Vagina (tissue), 2 donors: ENCODE measurements around the gene ZBTB47. TPM values are rescaled to one million over a fixed set of nuclear protein-coding genes. Genes with fewer than 3 reads are reported as not detected.
A peak's percentile ranks its signal among the peaks of the same experiment; 100 is the strongest.

Experiments used
- DNase-seq, 2 donors: peaks; one replicate each; pipeline ENCODE4 v3.0.0-alpha.2; 2017; ENCODE audit errors: extremely low spot score in 2 of 2
- H3K27ac ChIP-seq: fragments of 200-600 bp; sonication (generic); one replicate; pipeline ENCODE4 v1.5.1; 2019
- H3K27me3 ChIP-seq: fragments of 200-600 bp; sonication (generic); one replicate; pipeline ENCODE4 v1.5.1; 2019
- H3K36me3 ChIP-seq, 2 donors: fragments of 200-600 bp; sonication (generic); one replicate each; pipeline ENCODE4 v1.5.1; 2017 to 2019
- H3K4me1 ChIP-seq: fragments of 200-600 bp; sonication (generic); one replicate; pipeline ENCODE4 v1.5.1; 2019
- H3K4me3 ChIP-seq, 2 donors: fragments of 200-600 bp; sonication (generic); 1 replicate in 1 of 2; 2 replicates in 1 of 2; pipeline ENCODE4 v1.5.1; 2016 to 2019
- H3K9me3 ChIP-seq: fragments of 200-600 bp; sonication (generic); one replicate; pipeline ENCODE4 v1.5.1; 2019
- CTCF ChIP-seq, 3 experiments: fragments of 450-650 bp in 2 of 3; fragments of 200-600 bp in 1 of 3; sonication (generic) in 1 of 3; IDR thresholded peaks; one replicate each; pipeline ENCODE4 v1.5.1; 2017 to 2019; ENCODE audit warnings: antibody characterized with exemption in 3 of 3, mild to moderate bottlenecking in 2 of 3, moderate library complexity in 2 of 3
- POLR2A ChIP-seq, 2 donors: fragments of 450-650 bp; IDR thresholded peaks; one replicate each; pipeline ENCODE4 v1.6.1; 2017; ENCODE audit warnings: antibody characterized with exemption in 2 of 2, mild to moderate bottlenecking in 2 of 2, moderate library complexity in 2 of 2
- POLR2AphosphoS5 ChIP-seq, 2 donors: sonication (generic); formaldehyde crosslinking; IDR thresholded peaks; one replicate each; pipeline ENCODE4 v1.9.0; 2017; ENCODE audit warnings: antibody characterized with exemption in 2 of 2, mild to moderate bottlenecking in 2 of 2, low read depth in 1 of 2; ENCODE audit not compliant: insufficient read depth in 1 of 2
- intact Hi-C: fragments of 100-400 bp; cut with DNase I; formaldehyde crosslinking; loops from one replicate; pipeline ENCODE4 v1.15.1; 2023
- total RNA-seq: library from RNA; depleted of rRNA; stranded (reverse); fragments of >200 nt; gene quantifications from one replicate; pipeline ENCODE4 v1.2.3, GENCODE V29; 2016

ZBTB47 gene
- total RNA-seq, 1 donor from 2014 or later: 47.9 TPM

GRCh38 chr3:42662813-42663535, 9.5 kb downstream of the ZBTB47 start:
- no peak overlapping the region for H3K27ac ChIP-seq
- peaks cover 51% of the 10 kb centered on the region for H3K4me1 ChIP-seq
- intact Hi-C loops: no loop called here
- peaks cover 0 to 7% of the 10 kb centered on the region in 2 donors for H3K36me3 ChIP-seq
- no peak for TF ChIP-seq POLR2AphosphoS5 (IDR thresholded peaks at IDR 0.05; ENCODE audit: insufficient read depth in 1 of 2, low read depth in 1 of 2)
- no peak for TF ChIP-seq POLR2A (IDR thresholded peaks at IDR 0.05)
- no peak for TF ChIP-seq CTCF (IDR thresholded peaks at IDR 0.05)
- peak in 1 of 2 donors; percentile 61 for DNase-seq
- H3K4me3 ChIP-seq: no peak overlapping the region
- no peaks in the 10 kb centered on the region for H3K27me3 ChIP-seq
- H3K9me3 ChIP-seq: no peaks in the 10 kb centered on the region

- no peaks in the 10 kb centered on the region for H3K27me3 ChIP-seq
- H3K9me3 ChIP-seq: no peaks in the 10 kb centered on the region
- peaks cover 0 to 1% of the 10 kb centered on the region in 2 donors for H3K36me3 ChIP-seq
- TF ChIP-seq POLR2A (IDR thresholded peaks at IDR 0.05): no peak
- no peak for TF ChIP-seq POLR2AphosphoS5 (IDR thresholded peaks at IDR 0.05; ENCODE audit: insufficient read depth in 1 of 2, low read depth in 1 of 2)
- TF ChIP-seq CTCF (IDR thresholded peaks at IDR 0.05): no peak
- no peak overlapping the region for H3K4me3 ChIP-seq
- peaks cover 49% of the 10 kb centered on the region for H3K4me1 ChIP-seq
- no peak overlapping the region for H3K27ac ChIP-seq
- DNase-seq: peak; percentile 85
- intact Hi-C loops: no loop called here
Observed at GRCh38 chr3:42663581-42664437, 10.3 kb downstream of the ZBTB47 start.

- intact Hi-C loops: no loop called here
Observed at GRCh38 chr3:42664438-42664803, 10.9 kb downstream of the ZBTB47 start.

GRCh38 chr3:42665050-42665878, 11.8 kb downstream of the ZBTB47 start:
- peak in 1 of 2 donors; percentile 86 for DNase-seq
- Histone ChIP-seq H3K36me3 (no peaks in the 10 kb centered on the region), H3K4me1 (peaks cover 41% of the 10 kb centered on the region), H3K27me3 (no peaks in the 10 kb centered on the region), H3K27ac (peak overlapping the region; percentile 49), H3K9me3 (no peaks in the 10 kb centered on the region), H3K4me3 (no peak overlapping the region)
- intact Hi-C loops: no loop called here
- TF ChIP-seq CTCF (IDR thresholded peaks at IDR 0.05) (no peak), POLR2AphosphoS5 (IDR thresholded peaks at IDR 0.05; ENCODE audit: insufficient read depth in 1 of 2, low read depth in 1 of 2) (peak in 1 of 2 donors; percentile 28), POLR2A (IDR thresholded peaks at IDR 0.05) (no peak)

More at GRCh38 chr3:42664438-42664803, 10.9 kb downstream of the ZBTB47 start:
- H3K27ac ChIP-seq: no peak overlapping the region
- peak in 1 of 2 donors; percentile 64 for DNase-seq
- H3K36me3 ChIP-seq: no peaks in the 10 kb centered on the region
- TF ChIP-seq POLR2AphosphoS5 (IDR thresholded peaks at IDR 0.05; ENCODE audit: insufficient read depth in 1 of 2, low read depth in 1 of 2) (no peak), POLR2A (IDR thresholded peaks at IDR 0.05) (no peak), CTCF (IDR thresholded peaks at IDR 0.05) (no peak)
- H3K27me3 ChIP-seq: no peaks in the 10 kb centered on the region
- no peaks in the 10 kb centered on the region for H3K9me3 ChIP-seq
- H3K4me3 ChIP-seq: no peak overlapping the region
- H3K4me1 ChIP-seq: peaks cover 48% of the 10 kb centered on the region
